HepG2 (cell line): ENCODE results near the gene ADAMTSL3.

Experiments used
- CBX2 ChIP-seq, 2 experiments: fragments of 200-600 bp in 1 of 2; sonication (generic); formaldehyde crosslinking in 1 of 2; IDR thresholded peaks; 2 replicates each; pipeline versions ENCODE4 v1.7.0 to v1.8.1; 2018 to 2022; ENCODE audit warnings: low read depth in 2 of 2, low read length in 1 of 2, mild to moderate bottlenecking in 1 of 2, missing genetic modification reagents in 1 of 2
- CREM ChIP-seq, 2 experiments: sonication (generic) in 1 of 2; formaldehyde crosslinking in 1 of 2; IDR thresholded peaks; 2 replicates each; pipeline versions ENCODE4 v1.4.0 to v1.6.1; 2016 to 2020; ENCODE audit warnings: antibody characterized with exemption in 1 of 2, mild to moderate bottlenecking in 1 of 2, missing genetic modification reagents in 1 of 2
- GABPA ChIP-seq, 2 experiments: IDR thresholded peaks; 2 replicates each; pipeline ENCODE4 v1.6.1; 2011 to 2016; ENCODE audit warnings: low read depth in 2 of 2, low read length in 1 of 2, missing biosample characterization in 1 of 2, missing genetic modification characterization in 1 of 2
- HHEX ChIP-seq: IDR thresholded peaks from 2 replicates; pipeline ENCODE4 v1.6.1; 2016; ENCODE audit warnings: control low read depth
- POLR2A ChIP-seq, 2 experiments: IDR thresholded peaks; 2 replicates each; pipeline ENCODE4 v1.6.1; 2011; ENCODE audit warnings: low read depth in 2 of 2, low read length in 2 of 2, mild to moderate bottlenecking in 1 of 2, moderate library complexity in 1 of 2; ENCODE audit not compliant: insufficient read depth in 1 of 2
- PRDM10 ChIP-seq: sonication (generic); formaldehyde crosslinking; IDR thresholded peaks from 2 replicates; pipeline ENCODE4 v1.4.0; 2020; ENCODE audit warnings: low read depth, missing genetic modification reagents
- TF ChIP-seq, protein P1 (sequence below), 2 experiments: sonication (generic) in 1 of 2; formaldehyde crosslinking in 1 of 2; IDR thresholded peaks; 2 replicates each; pipeline versions ENCODE4 v1.4.0 to v1.6.1; 2018 to 2020; ENCODE audit warnings: missing genetic modification reagents in 2 of 2, borderline replicate concordance in 1 of 2, low read depth in 1 of 2, mild to moderate bottlenecking in 1 of 2, missing biosample characterization in 1 of 2

DNA sequence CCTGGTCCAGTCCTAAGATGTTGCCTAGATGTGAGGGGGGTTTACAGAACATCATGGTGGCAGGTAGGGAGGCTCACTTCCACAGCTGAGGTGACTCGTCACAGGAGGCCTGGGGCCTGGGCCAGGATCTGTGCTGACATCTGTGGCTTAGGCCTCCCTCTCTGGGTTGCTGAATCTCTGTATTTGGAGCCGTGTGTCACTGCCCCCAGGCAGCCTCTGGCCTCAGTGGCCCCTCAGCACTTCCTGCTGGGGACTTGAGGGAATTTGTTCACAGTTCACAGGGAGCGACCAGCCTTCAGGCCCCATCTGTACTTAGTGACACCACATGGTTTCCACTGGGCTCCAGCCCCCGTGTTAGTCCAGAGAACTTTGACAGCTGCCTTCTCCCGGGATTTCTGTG lies 41.7 kb upstream of the ADAMTSL3 start:
- TF ChIP-seq CREM (IDR thresholded peaks at IDR 0.05), result no peak
- TF ChIP-seq CREM (CRISPR knock-in tag; IDR thresholded peaks at IDR 0.05), result no peak
- TF ChIP-seq CBX2 (IDR thresholded peaks at IDR 0.05; ENCODE audit: low read depth, low read length), result no peak
- TF ChIP-seq CBX2 (CRISPR knock-in tag; IDR thresholded peaks at IDR 0.05; ENCODE audit: low read depth), result no peak
- no peak for TF ChIP-seq POLR2A (IDR thresholded peaks at IDR 0.05; ENCODE audit: insufficient read depth in 1 of 2, low read depth in 2 of 2, low read length in 2 of 2)
- no peak for TF ChIP-seq HHEX (CRISPR knock-in tag)
- no peak for TF ChIP-seq GABPA (IDR thresholded peaks at IDR 0.05; ENCODE audit: low read depth, low read length)
- TF ChIP-seq GABPA (CRISPR knock-in tag; IDR thresholded peaks at IDR 0.05; ENCODE audit: low read depth), result no peak
- no peak for TF ChIP-seq PRDM10
- TF ChIP-seq, protein P1, sequence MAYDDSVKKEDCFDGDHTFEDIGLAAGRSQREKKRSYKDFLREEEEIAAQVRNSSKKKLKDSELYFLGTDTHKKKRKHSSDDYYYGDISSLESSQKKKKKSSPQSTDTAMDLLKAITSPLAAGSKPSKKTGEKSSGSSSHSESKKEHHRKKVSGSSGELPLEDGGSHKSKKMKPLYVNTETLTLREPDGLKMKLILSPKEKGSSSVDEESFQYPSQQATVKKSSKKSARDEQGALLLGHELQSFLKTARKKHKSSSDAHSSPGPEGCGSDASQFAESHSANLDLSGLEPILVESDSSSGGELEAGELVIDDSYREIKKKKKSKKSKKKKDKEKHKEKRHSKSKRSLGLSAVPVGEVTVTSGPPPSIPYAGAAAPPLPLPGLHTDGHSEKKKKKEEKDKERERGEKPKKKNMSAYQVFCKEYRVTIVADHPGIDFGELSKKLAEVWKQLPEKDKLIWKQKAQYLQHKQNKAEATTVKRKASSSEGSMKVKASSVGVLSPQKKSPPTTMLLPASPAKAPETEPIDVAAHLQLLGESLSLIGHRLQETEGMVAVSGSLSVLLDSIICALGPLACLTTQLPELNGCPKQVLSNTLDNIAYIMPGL (CRISPR knock-in tag; IDR thresholded peaks at IDR 0.05; ENCODE audit: borderline replicate concordance in 1 of 2, low read depth in 1 of 2), result no peak
